ENCODE results near the gene KCNJ11. TPM values are rescaled to one million over a fixed set of nuclear protein-coding genes. Genes with fewer than 3 reads are reported as not detected.
A peak's percentile ranks its signal among the peaks of the same experiment; 100 is the strongest.

KCNJ11 gene
- total and polyA plus RNA-seq, 2 of the 4 experiments (the other 2 are of a cell fraction): not detected

- no peak overlapping the region for H2BK15ac ChIP-seq (ENCODE audit: low read depth, low read length)
- POLR2A ChIA-PET (ENCODE audit: unreplicated experiment): no interaction called here
Observed at GRCh38 chr11:17384002-17384511, 4.4 kb downstream of the KCNJ11 start.

More at GRCh38 chr11:17384002-17384511, 4.4 kb downstream of the KCNJ11 start:
- H2AK9ac ChIP-seq (replicated peaks; ENCODE audit: low read depth, low read length, poor library complexity): no peak overlapping the region
- H4K8ac ChIP-seq (ENCODE audit: low read depth in 2 of 2, low read length in 2 of 2): no peak overlapping the region
- no peak overlapping the region for H2AK5ac ChIP-seq (ENCODE audit: low read depth, low read length)
- intact Hi-C loops (cut with micrococcal nuclease) (loop anchor here (1.0 kb wide), 3 partner anchors 120 to 154 kb away; no protein-coding TSS in a partner anchor), in situ Hi-C loops (cut with MboI; ENCODE audit: low sequenced_read_pairs) (loop anchor here (5.0 kb wide), 1 partner anchor 118 kb away; no protein-coding TSS in a partner anchor), dilution Hi-C loops (cut with HindIII; ENCODE audit: low sequenced_read_pairs, unreplicated experiment) (no loop called here)
- H3K9me1 ChIP-seq (ENCODE audit: insufficient read depth, low read length): peaks cover 22% of the 10 kb centered on the region
- no peak overlapping the region for H3K23ac ChIP-seq (ENCODE audit: low read depth, low read length)
- no peak overlapping the region for H2BK5ac ChIP-seq (ENCODE audit: low read depth, low read length, poor library complexity, severe bottlenecking)
- no peak overlapping the region for H4K91ac ChIP-seq (ENCODE audit: insufficient read depth, low read depth, low read length)
- DNase-seq: peak; percentile 79
- H3K4me1 ChIP-seq (ENCODE audit: control insufficient read depth, insufficient read depth, low read length): peaks cover 11% of the 10 kb centered on the region
- H3K36me3 ChIP-seq (ENCODE audit: control insufficient read depth, insufficient read depth, low read length): no peaks in the 10 kb centered on the region
- H4K20me1 ChIP-seq (ENCODE audit: insufficient read depth, low read length): no peaks in the 10 kb centered on the region
- no peak overlapping the region for H3K18ac ChIP-seq (ENCODE audit: low read depth, low read length)
- no peak overlapping the region for H4K5ac ChIP-seq (ENCODE audit: low read depth, low read length)
- no peak overlapping the region for H3K4me2 ChIP-seq (ENCODE audit: low read depth, low read length)
- peak overlapping the region; percentile 67 for H2AFZ ChIP-seq (replicated peaks; ENCODE audit: low read length, poor library complexity)
- no CpG with 5 or more reads among the region's 6 CpGs for WGBS, 2 experiments (ENCODE audit: extremely low coverage in 2 of 2, insufficient read length in 1 of 2)
- no peak overlapping the region for H3K14ac ChIP-seq (replicated peaks; ENCODE audit: low read depth, low read length)
- H3K27ac ChIP-seq (ENCODE audit: insufficient read depth, low read length): no peak overlapping the region
- H3K4me3 ChIP-seq (ENCODE audit: insufficient read depth, low read depth, low read length): no peak overlapping the region
- H3K79me1 ChIP-seq (ENCODE audit: low read depth in 1 of 2, low read length in 2 of 2): no peaks in the 10 kb centered on the region
- no peak overlapping the region for H2BK120ac ChIP-seq (ENCODE audit: low read depth, low read length)
- H3K56ac ChIP-seq (ENCODE audit: extremely low read depth, insufficient read depth, low read length): no peak overlapping the region
- no peaks in the 10 kb centered on the region for H3K9me3 ChIP-seq (ENCODE audit: control insufficient read depth, insufficient read depth, low read length)
- TF ChIP-seq CEBPB (IDR thresholded peaks at IDR 0.05; ENCODE audit: low read depth, low read length): no peak
- TF ChIP-seq MXI1 (IDR thresholded peaks at IDR 0.05; ENCODE audit: borderline replicate concordance, low read depth, low read length): no peak
- no peak for TF ChIP-seq BHLHE40 (IDR thresholded peaks at IDR 0.05; ENCODE audit: low read depth, low read length)
- TF ChIP-seq RAD21 (IDR thresholded peaks at IDR 0.05; ENCODE audit: low read length): peak; percentile 72
- TF ChIP-seq MAFK (IDR thresholded peaks at IDR 0.05; ENCODE audit: low read depth, low read length): no peak
- TF ChIP-seq, protein P1, sequence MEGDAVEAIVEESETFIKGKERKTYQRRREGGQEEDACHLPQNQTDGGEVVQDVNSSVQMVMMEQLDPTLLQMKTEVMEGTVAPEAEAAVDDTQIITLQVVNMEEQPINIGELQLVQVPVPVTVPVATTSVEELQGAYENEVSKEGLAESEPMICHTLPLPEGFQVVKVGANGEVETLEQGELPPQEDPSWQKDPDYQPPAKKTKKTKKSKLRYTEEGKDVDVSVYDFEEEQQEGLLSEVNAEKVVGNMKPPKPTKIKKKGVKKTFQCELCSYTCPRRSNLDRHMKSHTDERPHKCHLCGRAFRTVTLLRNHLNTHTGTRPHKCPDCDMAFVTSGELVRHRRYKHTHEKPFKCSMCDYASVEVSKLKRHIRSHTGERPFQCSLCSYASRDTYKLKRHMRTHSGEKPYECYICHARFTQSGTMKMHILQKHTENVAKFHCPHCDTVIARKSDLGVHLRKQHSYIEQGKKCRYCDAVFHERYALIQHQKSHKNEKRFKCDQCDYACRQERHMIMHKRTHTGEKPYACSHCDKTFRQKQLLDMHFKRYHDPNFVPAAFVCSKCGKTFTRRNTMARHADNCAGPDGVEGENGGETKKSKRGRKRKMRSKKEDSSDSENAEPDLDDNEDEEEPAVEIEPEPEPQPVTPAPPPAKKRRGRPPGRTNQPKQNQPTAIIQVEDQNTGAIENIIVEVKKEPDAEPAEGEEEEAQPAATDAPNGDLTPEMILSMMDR (conservative IDR thresholded peaks at IDR 0.05; ENCODE audit: low read depth, low read length): peak; percentile 80
- TF ChIP-seq RFX5 (IDR thresholded peaks at IDR 0.05; ENCODE audit: low read depth, low read length): no peak
- no peak for TF ChIP-seq FOS (IDR thresholded peaks at IDR 0.05; ENCODE audit: low read depth, low read length)
- TF ChIP-seq RCOR1 (IDR thresholded peaks at IDR 0.05; ENCODE audit: insufficient replicate concordance, low read length): no peak
- no peak for TF ChIP-seq CHD1 (IDR thresholded peaks at IDR 0.05; ENCODE audit: low read depth, low read length)
- no peak for TF ChIP-seq POLR2A (IDR thresholded peaks at IDR 0.05; ENCODE audit: low read depth, low read length)
- TF ChIP-seq SMC3 (IDR thresholded peaks at IDR 0.05; ENCODE audit: low read depth, low read length): peak; percentile 45
- TF ChIP-seq, protein P2, sequence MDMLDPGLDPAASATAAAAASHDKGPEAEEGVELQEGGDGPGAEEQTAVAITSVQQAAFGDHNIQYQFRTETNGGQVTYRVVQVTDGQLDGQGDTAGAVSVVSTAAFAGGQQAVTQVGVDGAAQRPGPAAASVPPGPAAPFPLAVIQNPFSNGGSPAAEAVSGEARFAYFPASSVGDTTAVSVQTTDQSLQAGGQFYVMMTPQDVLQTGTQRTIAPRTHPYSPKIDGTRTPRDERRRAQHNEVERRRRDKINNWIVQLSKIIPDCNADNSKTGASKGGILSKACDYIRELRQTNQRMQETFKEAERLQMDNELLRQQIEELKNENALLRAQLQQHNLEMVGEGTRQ (IDR thresholded peaks at IDR 0.05; ENCODE audit: low read depth, low read length): no peak
- no peak for TF ChIP-seq ELK1 (IDR thresholded peaks at IDR 0.05; ENCODE audit: borderline replicate concordance, low read depth, low read length)
- peaks cover 3% of the 10 kb centered on the region; the same call in 1 of the 2 replicates for H3K27me3 ChIP-seq (ENCODE audit: control insufficient read depth, insufficient read depth, low read length)
- ATAC-seq (ENCODE audit: low read depth): peak; percentile 77
- no peak overlapping the region for H3K9ac ChIP-seq (ENCODE audit: low read depth, low read length)
- H3K4ac ChIP-seq (ENCODE audit: low read depth, low read length): no peak overlapping the region
- no peak overlapping the region for H2BK20ac ChIP-seq (ENCODE audit: low read depth, low read length)
- no TSS peak for BruUV-seq (replicated peaks)
- CTCF ChIA-PET: interaction anchor here (0.5 to 2.5 kb wide), 15 partner anchors 18 to 331 kb away, joined by 3 to 16 read pairs (median 3); no protein-coding TSS in a partner anchor
